Ascending aorta (tissue), 2 donors: ENCODE measurements around the gene CNTN5. TPM values are rescaled to one million over a fixed set of nuclear protein-coding genes. Genes with fewer than 3 reads are reported as not detected.

Source experiments
- DNase-seq, 2 donors: peaks; one replicate each; pipeline ENCODE4 v3.0.0-alpha.2; 2019; ENCODE audit warnings: low spot score in 2 of 2
- H3K27ac ChIP-seq, 2 donors: fragments of 200-600 bp; sonication (generic); one replicate each; pipeline ENCODE4 v1.5.1; 2016 to 2017; ENCODE audit warnings: mild to moderate bottlenecking in 1 of 2
- H3K27me3 ChIP-seq: fragments of 200-600 bp; sonication (generic); one replicate; pipeline ENCODE4 v1.5.1; 2017
- H3K36me3 ChIP-seq, 2 donors: fragments of 200-600 bp; sonication (generic); one replicate each; pipeline ENCODE4 v1.5.1; 2016
- H3K4me1 ChIP-seq, 2 donors: fragments of 200-600 bp; sonication (generic); one replicate each; pipeline ENCODE4 v1.5.1; 2016 to 2017; ENCODE audit warnings: mild to moderate bottlenecking in 1 of 2
- H3K4me3 ChIP-seq, 2 donors: fragments of 200-600 bp; sonication (generic); one replicate each; pipeline ENCODE4 v1.5.1; 2016 to 2017; ENCODE audit warnings: mild to moderate bottlenecking in 1 of 2
- H3K9me3 ChIP-seq, 2 donors: fragments of 200-600 bp; sonication (generic); one replicate each; pipeline ENCODE4 v1.5.1; 2016
- CTCF ChIP-seq, 3 experiments: fragments of 200-600 bp in 2 of 3; fragments of 450-650 bp in 1 of 3; sonication (generic) in 2 of 3; IDR thresholded peaks; one replicate each; pipeline ENCODE4 v1.5.1; 2016 to 2019; ENCODE audit warnings: antibody characterized with exemption in 3 of 3, mild to moderate bottlenecking in 1 of 3, moderate library complexity in 1 of 3
- intact Hi-C: fragments of 100-400 bp; cut with DNase I; formaldehyde crosslinking; loops from one replicate; pipeline ENCODE4 v1.15.1; 2023
- total RNA-seq: library from RNA; depleted of rRNA; stranded (reverse); fragments of >200 nt; gene quantifications from one replicate; pipeline ENCODE4 v1.1.0, GENCODE V29; 2016

The CNTN5 gene
- total RNA-seq, 1 donor from 2014 or later, result 3.6 TPM

GRCh38 chr11:99509863-99510262, 489.1 kb downstream of the CNTN5 start:
- Histone ChIP-seq H3K4me3 (no peak overlapping the region), H3K27ac (no peak overlapping the region), H3K36me3 (no peaks in the 10 kb centered on the region), H3K27me3 (no peaks in the 10 kb centered on the region), H3K9me3 (no peaks in the 10 kb centered on the region), H3K4me1 (no peaks in the 10 kb centered on the region)
- intact Hi-C loops, result no loop called here
- DNase-seq, result no peak
- no peak for TF ChIP-seq CTCF (IDR thresholded peaks at IDR 0.05)

GRCh38 chr11:99513368-99513767, 492.6 kb downstream of the CNTN5 start:
- intact Hi-C loops, result no loop called here
- no peak for TF ChIP-seq CTCF (IDR thresholded peaks at IDR 0.05)

GRCh38 chr11:99519095-99519494, 498.3 kb downstream of the CNTN5 start:
- DNase-seq, result no peak
- H3K9me3 ChIP-seq, result no peaks in the 10 kb centered on the region
- intact Hi-C loops, result no loop called here
- no peaks in the 10 kb centered on the region for H3K27me3 ChIP-seq
- H3K36me3 ChIP-seq, result no peaks in the 10 kb centered on the region
- H3K4me1 ChIP-seq, result no peaks in the 10 kb centered on the region
- no peak overlapping the region for H3K4me3 ChIP-seq
- TF ChIP-seq CTCF (IDR thresholded peaks at IDR 0.05), result no peak
- H3K27ac ChIP-seq, result no peak overlapping the region

More at GRCh38 chr11:99513368-99513767, 492.6 kb downstream of the CNTN5 start:
- Histone ChIP-seq H3K36me3 (no peaks in the 10 kb centered on the region), H3K27me3 (no peaks in the 10 kb centered on the region), H3K27ac (no peak overlapping the region), H3K9me3 (no peaks in the 10 kb centered on the region), H3K4me1 (no peaks in the 10 kb centered on the region), H3K4me3 (no peak overlapping the region)
- no peak for DNase-seq

- Histone ChIP-seq H3K36me3 (no peaks in the 10 kb centered on the region), H3K4me3 (no peak overlapping the region), H3K4me1 (no peaks in the 10 kb centered on the region), H3K27me3 (no peaks in the 10 kb centered on the region), H3K27ac (no peak overlapping the region), H3K9me3 (no peaks in the 10 kb centered on the region)
- intact Hi-C loops, result no loop called here
- no peak for TF ChIP-seq CTCF (IDR thresholded peaks at IDR 0.05)
- DNase-seq, result no peak
Measured at GRCh38 chr11:99522467-99523173, 501.9 kb downstream of the CNTN5 start.

- DNase-seq, result no peak
- H3K36me3 ChIP-seq, result no peaks in the 10 kb centered on the region
Measured at GRCh38 chr11:99531468-99531867, 510.7 kb downstream of the CNTN5 start.

More at GRCh38 chr11:99531468-99531867, 510.7 kb downstream of the CNTN5 start:
- Histone ChIP-seq H3K4me3 (no peak overlapping the region), H3K9me3 (no peaks in the 10 kb centered on the region), H3K27ac (no peak overlapping the region), H3K4me1 (no peaks in the 10 kb centered on the region), H3K27me3 (no peaks in the 10 kb centered on the region)
- TF ChIP-seq CTCF (IDR thresholded peaks at IDR 0.05), result no peak
- intact Hi-C loops, result no loop called here
